ENCODE results near the gene MEST. TPM values are rescaled to one million over a fixed set of nuclear protein-coding genes. Genes with fewer than 3 reads are reported as not detected.
"Not testable (repeated sequence)": the region's sequence is repeated elsewhere in the genome, so short reads cannot be mapped to it uniquely, and the experiment has no call there.

MEST gene
- total and polyA plus RNA-seq, 12 donors, result 1.5 to 26.2 (median 4.9) TPM

DNA sequence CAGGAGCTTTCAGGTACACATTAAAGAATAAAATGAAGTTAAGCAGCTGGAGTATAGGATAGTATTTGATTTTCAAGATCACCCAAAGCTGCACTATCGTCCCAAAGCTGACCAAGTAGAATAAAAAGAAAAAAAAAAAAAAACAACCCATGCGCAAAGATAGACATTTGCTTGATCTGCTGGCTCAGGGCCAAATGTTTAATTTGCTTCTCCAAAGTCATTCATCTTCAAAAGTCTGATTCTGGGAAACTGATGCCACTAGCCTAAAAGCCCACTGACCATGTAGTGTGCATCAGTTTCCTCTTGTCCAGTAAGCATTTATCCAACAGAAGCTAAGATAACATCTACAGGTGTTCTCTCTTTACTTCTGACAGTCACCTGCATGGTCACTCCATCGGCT, 14.5 kb downstream of the MEST start:
- WGBS, 2 donors, result 97 to 99% methylated on average over 3 of the region's 3 CpGs
- H3K27ac ChIP-seq, result no peak overlapping the region
- H3K9me3 ChIP-seq, result no peaks in the 10 kb centered on the region
- intact Hi-C loops (cut with DNase I), result no loop called here
- ATAC-seq (no peak), DNase-seq (no peak)
- H3K27me3 ChIP-seq, result no peaks in the 10 kb centered on the region
- no peak overlapping the region for H3K4me3 ChIP-seq
- H3K36me3 ChIP-seq, result peaks cover 0 to 80% (median 18%) of the 10 kb centered on the region in 9 donors
- TF ChIP-seq, protein P1, sequence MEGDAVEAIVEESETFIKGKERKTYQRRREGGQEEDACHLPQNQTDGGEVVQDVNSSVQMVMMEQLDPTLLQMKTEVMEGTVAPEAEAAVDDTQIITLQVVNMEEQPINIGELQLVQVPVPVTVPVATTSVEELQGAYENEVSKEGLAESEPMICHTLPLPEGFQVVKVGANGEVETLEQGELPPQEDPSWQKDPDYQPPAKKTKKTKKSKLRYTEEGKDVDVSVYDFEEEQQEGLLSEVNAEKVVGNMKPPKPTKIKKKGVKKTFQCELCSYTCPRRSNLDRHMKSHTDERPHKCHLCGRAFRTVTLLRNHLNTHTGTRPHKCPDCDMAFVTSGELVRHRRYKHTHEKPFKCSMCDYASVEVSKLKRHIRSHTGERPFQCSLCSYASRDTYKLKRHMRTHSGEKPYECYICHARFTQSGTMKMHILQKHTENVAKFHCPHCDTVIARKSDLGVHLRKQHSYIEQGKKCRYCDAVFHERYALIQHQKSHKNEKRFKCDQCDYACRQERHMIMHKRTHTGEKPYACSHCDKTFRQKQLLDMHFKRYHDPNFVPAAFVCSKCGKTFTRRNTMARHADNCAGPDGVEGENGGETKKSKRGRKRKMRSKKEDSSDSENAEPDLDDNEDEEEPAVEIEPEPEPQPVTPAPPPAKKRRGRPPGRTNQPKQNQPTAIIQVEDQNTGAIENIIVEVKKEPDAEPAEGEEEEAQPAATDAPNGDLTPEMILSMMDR (IDR thresholded peaks at IDR 0.05), result no peak
- no peaks in the 10 kb centered on the region for H3K4me1 ChIP-seq

DNA sequence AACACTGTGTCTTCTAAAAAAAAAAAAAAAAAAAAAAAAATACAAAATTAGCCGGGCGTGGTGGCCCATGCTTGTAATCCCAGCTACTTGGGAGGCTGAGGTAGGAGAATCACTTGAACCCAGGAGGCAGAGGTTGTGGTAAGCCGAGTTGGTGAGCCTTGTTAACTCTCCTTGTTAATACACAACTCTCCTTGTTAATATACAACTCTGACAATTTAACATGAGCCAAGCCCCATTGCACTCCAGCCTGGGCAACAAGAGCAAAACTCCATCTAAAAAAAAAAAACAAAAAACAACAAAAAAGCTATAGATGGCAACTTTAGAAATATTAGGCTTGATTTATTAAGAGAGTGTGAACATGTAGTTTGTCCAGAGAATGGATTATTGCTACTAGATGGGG, 20.2 kb downstream of the MEST start:
- H3K27ac ChIP-seq; H3K4me3 ChIP-seq; H3K9me3 ChIP-seq; H3K4me1 ChIP-seq; ATAC-seq; H3K27me3 ChIP-seq; DNase-seq; intact Hi-C loops (cut with DNase I): not testable (repeated sequence)
- H3K36me3 ChIP-seq, result peaks cover 0 to 49% (median 7%) of the 10 kb centered on the region in 9 donors
- WGBS, 2 donors, result 94 to 100% methylated on average over 3 of the region's 3 CpGs

DNA sequence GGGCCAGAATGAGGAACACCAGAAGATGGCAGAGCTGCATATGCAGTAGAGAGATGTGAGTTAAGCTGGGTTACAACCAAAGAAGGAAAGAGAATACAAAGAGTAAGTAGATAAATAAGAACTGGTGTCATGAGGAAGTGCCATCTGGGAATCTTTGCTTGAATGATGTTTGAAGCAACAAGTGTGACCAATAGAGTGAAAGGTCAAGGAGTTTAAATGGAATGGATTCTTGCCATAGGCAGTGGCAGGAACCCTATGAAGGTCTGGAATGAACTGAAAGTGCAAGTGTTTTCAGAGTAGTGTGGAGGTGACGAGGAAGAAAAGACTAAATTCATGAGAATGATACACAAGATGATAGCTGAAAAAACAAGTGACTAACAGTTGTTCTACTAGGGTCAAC, 21.6 kb downstream of the MEST start:
- no peak for ATAC-seq
- TF ChIP-seq, protein P1 (IDR thresholded peaks at IDR 0.05), result no peak
- DNase-seq, result no peak
- Histone ChIP-seq H3K9me3 (no peaks in the 10 kb centered on the region), H3K4me1 (no peaks in the 10 kb centered on the region), H3K4me3 (no peak overlapping the region), H3K36me3 (peaks cover 0 to 42% (median 2%) of the 10 kb centered on the region in 9 donors), H3K27me3 (no peaks in the 10 kb centered on the region), H3K27ac (no peak overlapping the region)
- intact Hi-C loops (cut with DNase I), result no loop called here
- WGBS, 2 donors, result 92 to 100% methylated on average over 1 of the region's 1 CpG

DNA sequence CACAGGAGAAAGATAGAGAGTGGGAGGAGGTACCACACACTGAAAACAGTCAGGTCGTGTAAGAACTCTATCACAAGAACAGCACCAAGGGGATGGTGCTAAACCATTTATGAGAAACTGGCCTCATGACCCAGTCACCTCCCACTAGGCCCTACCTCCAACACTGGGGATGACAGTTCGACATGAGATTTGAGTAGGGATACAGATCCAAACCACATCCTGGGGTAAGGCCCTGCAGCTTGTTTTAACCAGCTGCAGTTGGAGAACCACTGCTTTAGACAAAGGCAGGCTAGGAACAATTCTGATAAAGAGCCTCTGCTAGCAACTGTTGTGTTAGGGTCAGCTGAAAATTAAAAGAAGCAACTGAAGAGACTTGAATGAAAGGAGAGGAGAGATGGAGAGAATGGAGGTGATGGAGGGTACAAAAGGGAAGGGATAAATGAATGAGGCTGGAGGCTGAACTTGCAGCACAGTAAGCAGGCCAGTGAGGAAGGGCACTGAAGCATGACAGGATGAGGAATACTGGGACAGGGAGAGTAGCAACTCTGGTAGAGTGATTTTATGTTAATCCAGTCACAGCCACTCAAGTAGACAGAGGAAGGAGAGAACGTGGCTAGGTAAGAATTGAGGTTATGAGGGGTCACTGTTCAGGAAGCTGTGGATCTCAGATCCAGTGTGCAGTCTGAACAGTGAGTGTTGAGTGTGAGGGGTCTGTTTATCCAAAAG, 23.6 kb downstream of the MEST start:
- DNase-seq (no peak), ATAC-seq (no peak)
- WGBS, 2 donors, result 82 to 84% methylated on average over 3 of the region's 3 CpGs
- Histone ChIP-seq H3K27ac (no peak overlapping the region), H3K4me1 (no peaks in the 10 kb centered on the region), H3K27me3 (no peaks in the 10 kb centered on the region), H3K36me3 (peaks cover 0 to 31% (median 0%) of the 10 kb centered on the region in 9 donors), H3K4me3 (no peak overlapping the region), H3K9me3 (no peaks in the 10 kb centered on the region)
- intact Hi-C loops (cut with DNase I), result no loop called here
- TF ChIP-seq, protein P1 (IDR thresholded peaks at IDR 0.05), result no peak

DNA sequence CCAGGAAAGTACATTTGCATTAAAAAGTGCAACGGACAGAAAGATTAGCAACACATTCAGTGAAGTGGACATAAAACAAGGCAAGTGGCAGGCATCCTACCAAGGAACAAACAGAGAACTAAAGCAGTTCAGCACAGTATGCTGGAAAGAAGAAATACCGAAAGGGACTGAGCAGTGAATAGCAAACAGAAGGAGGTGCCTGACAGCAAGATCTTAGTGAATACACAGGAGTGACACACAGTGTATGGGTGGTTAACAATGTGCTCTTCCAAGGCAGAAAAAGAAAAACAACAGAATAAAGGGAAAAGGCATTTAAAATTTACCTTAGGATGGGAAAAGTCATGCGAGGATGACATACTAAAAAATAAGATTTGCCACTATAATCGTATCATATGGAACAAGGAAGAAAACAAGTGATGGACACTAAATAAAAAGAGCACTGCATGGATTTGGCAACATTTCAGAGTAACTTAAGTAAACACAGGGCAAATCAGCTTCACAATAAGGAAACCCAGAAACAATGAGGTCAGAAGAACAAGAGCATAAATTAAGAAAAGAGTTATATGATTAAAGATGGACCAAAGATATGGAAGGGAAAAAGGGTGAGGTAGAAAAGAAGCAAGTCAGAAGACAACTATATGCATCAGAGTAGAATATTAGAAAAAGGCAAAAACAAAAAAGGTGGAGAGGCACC, 29.5 kb downstream of the MEST start:
- H3K27me3 ChIP-seq, result no peaks in the 10 kb centered on the region
- 79 to 84% methylated on average over 4 of the region's 4 CpGs for WGBS, 2 donors
- intact Hi-C loops (cut with DNase I), result no loop called here
- H3K4me1 ChIP-seq, result no peaks in the 10 kb centered on the region
- no peak overlapping the region for H3K27ac ChIP-seq
- ATAC-seq (no peak), DNase-seq (no peak)
- no peak overlapping the region for H3K4me3 ChIP-seq
- H3K36me3 ChIP-seq, result peaks cover 0 to 20% (median 0%) of the 10 kb centered on the region in 9 donors
- TF ChIP-seq, protein P1 (IDR thresholded peaks at IDR 0.05), result no peak
- H3K9me3 ChIP-seq, result no peaks in the 10 kb centered on the region

DNA sequence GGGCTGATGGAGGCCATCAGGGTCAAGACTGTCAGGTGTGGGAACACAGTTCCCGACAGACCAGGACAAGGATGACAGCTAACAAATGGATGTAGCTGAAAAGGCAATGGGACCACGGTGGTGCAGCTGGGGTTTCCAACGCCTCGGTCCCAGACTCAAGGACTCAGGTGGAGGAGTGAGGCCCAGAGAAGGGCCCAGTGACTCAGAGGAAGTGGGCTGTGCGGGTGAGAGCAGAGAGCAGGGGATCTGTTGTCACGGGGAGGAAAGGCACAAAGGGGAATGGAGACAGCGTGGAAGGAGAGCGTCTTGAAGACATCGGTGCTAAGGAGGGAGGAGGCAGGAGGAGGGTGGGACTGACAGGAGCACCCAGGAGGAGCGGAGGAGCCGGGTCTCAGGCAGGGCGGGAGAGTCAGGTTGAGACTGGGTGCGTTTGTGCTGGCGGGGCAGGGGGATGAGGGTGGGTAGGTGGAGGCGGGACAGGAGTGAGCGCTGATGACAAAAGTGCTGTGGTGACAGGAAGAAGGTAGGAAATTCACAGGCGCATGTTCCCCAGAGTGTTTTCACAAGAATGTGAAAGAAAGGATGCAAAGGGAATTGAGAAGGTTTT, 31.7 kb downstream of the MEST start:
- H3K4me1 ChIP-seq; H3K9me3 ChIP-seq; H3K4me3 ChIP-seq; H3K27me3 ChIP-seq; H3K27ac ChIP-seq; ATAC-seq; intact Hi-C loops (cut with DNase I); DNase-seq: not testable (repeated sequence)
- H3K36me3 ChIP-seq, result peaks cover 0 to 14% (median 0%) of the 10 kb centered on the region in 9 donors
- WGBS, 2 donors, result 92 to 94% methylated on average over 17 of the region's 17 CpGs
